Measurements from ENCODE around the gene FAM174B. TPM values are rescaled to one million over a fixed set of nuclear protein-coding genes. Genes with fewer than 3 reads are reported as not detected.

The FAM174B gene
- total RNA-seq, 1 donor from 2014 or later, result 57.7 TPM

- intact Hi-C loops (cut with DNase I), result no loop called here
- no peak for TF ChIP-seq CTCF (IDR thresholded peaks at IDR 0.05)
- peaks cover 9% of the 10 kb centered on the region for H3K4me1 ChIP-seq
- no peaks in the 10 kb centered on the region for H3K36me3 ChIP-seq
- no peak for DNase-seq
- H3K4me3 ChIP-seq, result no peak overlapping the region
- H3K27me3 ChIP-seq (ENCODE audit: low read depth), result no peaks in the 10 kb centered on the region
- no peak overlapping the region for H3K27ac ChIP-seq
- peak; percentile 24 to 42 for ATAC-seq
- H3K9me3 ChIP-seq, result peaks cover 12% of the 10 kb centered on the region
Observed at GRCh38 chr15:92643849-92644815, 11.4 kb downstream of the FAM174B start.

DNA sequence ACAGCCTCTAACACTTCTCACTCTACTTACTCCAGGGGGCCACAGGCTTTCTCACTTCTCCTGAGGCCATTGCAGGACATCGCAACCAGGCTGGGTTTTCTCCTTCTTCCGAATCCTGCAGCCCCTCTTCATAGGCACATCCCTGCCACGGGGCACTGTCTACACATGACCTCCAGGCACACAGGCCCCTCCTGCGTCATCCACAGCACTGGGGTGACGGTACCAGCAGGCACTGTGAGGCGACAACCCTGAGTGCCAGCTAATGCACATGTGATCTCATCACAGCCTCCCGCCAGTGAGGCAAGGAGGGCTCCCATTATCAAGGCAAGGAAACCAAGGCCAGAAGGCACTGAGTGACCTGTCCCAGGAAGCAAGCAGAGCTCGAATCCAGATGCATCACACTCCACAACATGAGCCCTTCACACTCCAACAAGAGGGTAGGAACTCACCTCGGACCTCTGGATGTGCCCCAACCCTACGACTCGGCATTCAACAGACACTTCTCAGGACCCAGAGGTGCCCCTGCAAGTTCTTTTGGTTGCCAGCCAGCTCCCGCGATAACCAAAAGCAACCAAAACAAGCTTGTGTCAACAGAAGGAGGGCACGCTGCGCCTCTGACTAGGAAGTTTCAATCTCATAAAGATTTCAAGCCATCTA, 16.7 kb downstream of the FAM174B start:
- Histone ChIP-seq H3K4me3 (no peak overlapping the region), H3K9me3 (peaks cover 12% of the 10 kb centered on the region), H3K27ac (peak overlapping the region; percentile 77), H3K4me1 (peaks cover 33% of the 10 kb centered on the region), H3K27me3 (ENCODE audit: low read depth) (no peaks in the 10 kb centered on the region), H3K36me3 (no peaks in the 10 kb centered on the region)
- no peak for TF ChIP-seq CTCF (IDR thresholded peaks at IDR 0.05)
- DNase-seq, result peak; percentile 71
- peak; percentile 33 to 47 for ATAC-seq
- intact Hi-C loops (cut with DNase I), result no loop called here

DNA sequence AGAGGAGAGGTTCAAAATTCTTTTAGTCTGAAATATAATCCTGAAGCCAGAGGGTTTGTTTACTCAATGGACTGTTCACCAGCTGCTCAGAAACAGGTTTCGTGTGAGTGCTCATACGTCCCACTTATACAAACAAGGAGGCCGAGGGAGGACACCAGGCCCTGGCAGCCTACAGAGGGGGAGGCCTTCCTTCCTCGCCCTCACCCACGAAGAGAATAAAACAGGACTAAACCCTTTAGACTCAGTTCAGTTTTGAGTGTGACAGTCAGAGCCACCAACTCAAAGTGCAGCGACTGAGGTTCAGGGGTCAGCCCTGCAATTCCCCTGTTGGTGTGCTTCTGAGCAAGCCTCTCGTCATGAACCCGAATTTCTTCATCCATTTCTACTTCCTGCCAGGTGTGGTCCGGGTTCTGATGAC, 17.3 kb downstream of the FAM174B start:
- DNase-seq, result peak; percentile 65
- no peak overlapping the region for H3K4me3 ChIP-seq
- intact Hi-C loops (cut with DNase I), result no loop called here

DNA sequence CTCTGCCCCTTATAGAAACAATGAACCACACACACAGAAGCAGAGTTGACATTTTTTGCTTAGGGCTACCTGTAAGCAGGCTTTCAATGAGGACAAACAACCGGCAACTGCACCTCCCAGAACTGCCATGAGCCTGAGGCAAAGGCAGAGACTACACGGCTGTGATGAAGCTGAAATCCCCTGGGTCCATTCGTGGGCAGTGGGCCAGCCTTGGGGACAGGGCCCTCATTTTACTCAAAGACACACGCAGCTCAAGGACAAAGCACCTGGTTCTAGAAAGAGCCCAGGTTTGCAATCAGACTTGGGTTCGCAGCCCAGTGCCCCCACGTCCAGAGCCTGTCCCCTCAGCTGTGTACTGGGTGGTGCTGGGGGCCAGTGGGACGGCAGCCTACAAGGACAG, 17.9 kb downstream of the FAM174B start:
- Histone ChIP-seq H3K4me3 (no peak overlapping the region), H3K27ac (peak overlapping the region; percentile 77), H3K9me3 (peaks cover 12% of the 10 kb centered on the region), H3K36me3 (no peaks in the 10 kb centered on the region), H3K27me3 (ENCODE audit: low read depth) (no peaks in the 10 kb centered on the region), H3K4me1 (peaks cover 33% of the 10 kb centered on the region)
- no peak for TF ChIP-seq CTCF (IDR thresholded peaks at IDR 0.05)
- no peak for DNase-seq
- no peak for ATAC-seq
- intact Hi-C loops (cut with DNase I), result no loop called here

More for the DNA sequence above, 17.3 kb downstream of the FAM174B start:
- ATAC-seq, result peak; percentile 88 to 90
- peaks cover 33% of the 10 kb centered on the region for H3K4me1 ChIP-seq
- peak overlapping the region; percentile 77 for H3K27ac ChIP-seq
- H3K27me3 ChIP-seq (ENCODE audit: low read depth), result no peaks in the 10 kb centered on the region
- H3K9me3 ChIP-seq, result peaks cover 12% of the 10 kb centered on the region
- TF ChIP-seq CTCF (IDR thresholded peaks at IDR 0.05), result no peak
- no peaks in the 10 kb centered on the region for H3K36me3 ChIP-seq

DNA sequence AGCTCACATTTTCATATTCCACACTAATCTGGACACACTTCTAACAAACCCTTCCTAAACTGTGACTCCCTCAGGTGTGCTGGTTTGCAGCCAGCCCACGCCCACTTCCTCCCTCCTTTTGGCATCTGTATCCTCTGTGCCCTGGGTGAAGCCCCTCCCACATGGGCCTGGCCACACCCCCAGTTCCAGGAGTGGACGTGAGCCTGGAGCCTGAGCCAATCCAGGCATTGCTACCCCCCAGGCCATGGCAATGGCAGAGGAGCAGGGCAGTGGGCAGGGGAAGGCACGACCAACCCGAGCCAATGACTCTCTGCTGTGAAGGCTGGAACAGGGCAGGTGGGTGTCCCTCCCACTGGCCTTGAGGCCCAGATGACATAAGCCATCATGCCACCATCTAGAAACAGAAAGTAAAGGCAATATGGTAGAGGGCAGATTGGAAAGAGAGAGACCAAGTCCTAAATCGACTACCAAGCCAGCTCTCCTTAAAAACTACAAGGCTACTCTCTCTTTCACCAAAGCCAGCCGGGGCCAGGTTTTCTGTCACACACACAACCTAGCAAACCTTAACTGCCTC, 18.6 kb downstream of the FAM174B start:
- Histone ChIP-seq H3K4me3 (no peak overlapping the region), H3K36me3 (no peaks in the 10 kb centered on the region), H3K9me3 (peaks cover 12% of the 10 kb centered on the region), H3K27me3 (ENCODE audit: low read depth) (no peaks in the 10 kb centered on the region), H3K4me1 (peaks cover 33% of the 10 kb centered on the region), H3K27ac (peak overlapping the region; percentile 77)
- ATAC-seq, result peak; percentile 83 to 92
- no peak for TF ChIP-seq CTCF (IDR thresholded peaks at IDR 0.05)
- peak; percentile 88 for DNase-seq
- intact Hi-C loops (cut with DNase I), result no loop called here

All from lower lobe of right lung (tissue), 2 donors.